Fibroblast of peridontal ligament (primary cell): ENCODE results near the gene LIME1.

Experiments
- DNase-seq: peaks from one replicate; pipeline ENCODE4 v3.0.0-alpha.2; 2010; ENCODE audit errors: extremely low read depth

LIME1 gene

GRCh38 chr20:63750807-63751470 lies 14.5 kb downstream of the LIME1 start:
- DNase-seq: no peak

- DNase-seq: no peak
Observed at GRCh38 chr20:63751471-63752271, 15.2 kb downstream of the LIME1 start.

GRCh38 chr20:63752411-63753101 lies 16.1 kb downstream of the LIME1 start:
- DNase-seq: no peak

- DNase-seq: no peak
Observed at GRCh38 chr20:63753381-63753780, 16.9 kb downstream of the LIME1 start.

- no peak for DNase-seq
Observed at GRCh38 chr20:63754008-63754407, 17.5 kb downstream of the LIME1 start.

- DNase-seq: no peak
Observed at GRCh38 chr20:63755933-63756647, 19.6 kb downstream of the LIME1 start.

- DNase-seq: no peak
Observed at GRCh38 chr20:63756648-63756991, 20.2 kb downstream of the LIME1 start.

GRCh38 chr20:63758152-63758551 lies 21.7 kb downstream of the LIME1 start:
- no peak for DNase-seq

- DNase-seq: no peak
Observed at GRCh38 chr20:63759377-63759901, 23.0 kb downstream of the LIME1 start.

GRCh38 chr20:63765082-63765873 lies 28.8 kb downstream of the LIME1 start:
- no peak for DNase-seq

GRCh38 chr20:63765902-63766301 lies 29.4 kb downstream of the LIME1 start:
- DNase-seq: no peak

- no peak for DNase-seq
Observed at GRCh38 chr20:63766695-63767426, 30.4 kb downstream of the LIME1 start.

- DNase-seq: no peak
Observed at GRCh38 chr20:63767456-63767855, 31.0 kb downstream of the LIME1 start.

- no peak for DNase-seq
Observed at GRCh38 chr20:63767886-63768285, 31.4 kb downstream of the LIME1 start.

GRCh38 chr20:63768591-63769515 lies 32.4 kb downstream of the LIME1 start:
- no peak for DNase-seq

GRCh38 chr20:63769891-63770474 lies 33.5 kb downstream of the LIME1 start:
- DNase-seq: no peak

GRCh38 chr20:63771046-63771707 lies 34.7 kb downstream of the LIME1 start:
- no peak for DNase-seq

- no peak for DNase-seq
Observed at GRCh38 chr20:63772781-63773518, 36.5 kb downstream of the LIME1 start.
